ENCODE measurements around the gene TIMP2.
"Not testable (repeated sequence)": the region's sequence is repeated elsewhere in the genome, so short reads cannot be mapped to it uniquely, and the experiment has no call there.

TIMP2 gene

DNA sequence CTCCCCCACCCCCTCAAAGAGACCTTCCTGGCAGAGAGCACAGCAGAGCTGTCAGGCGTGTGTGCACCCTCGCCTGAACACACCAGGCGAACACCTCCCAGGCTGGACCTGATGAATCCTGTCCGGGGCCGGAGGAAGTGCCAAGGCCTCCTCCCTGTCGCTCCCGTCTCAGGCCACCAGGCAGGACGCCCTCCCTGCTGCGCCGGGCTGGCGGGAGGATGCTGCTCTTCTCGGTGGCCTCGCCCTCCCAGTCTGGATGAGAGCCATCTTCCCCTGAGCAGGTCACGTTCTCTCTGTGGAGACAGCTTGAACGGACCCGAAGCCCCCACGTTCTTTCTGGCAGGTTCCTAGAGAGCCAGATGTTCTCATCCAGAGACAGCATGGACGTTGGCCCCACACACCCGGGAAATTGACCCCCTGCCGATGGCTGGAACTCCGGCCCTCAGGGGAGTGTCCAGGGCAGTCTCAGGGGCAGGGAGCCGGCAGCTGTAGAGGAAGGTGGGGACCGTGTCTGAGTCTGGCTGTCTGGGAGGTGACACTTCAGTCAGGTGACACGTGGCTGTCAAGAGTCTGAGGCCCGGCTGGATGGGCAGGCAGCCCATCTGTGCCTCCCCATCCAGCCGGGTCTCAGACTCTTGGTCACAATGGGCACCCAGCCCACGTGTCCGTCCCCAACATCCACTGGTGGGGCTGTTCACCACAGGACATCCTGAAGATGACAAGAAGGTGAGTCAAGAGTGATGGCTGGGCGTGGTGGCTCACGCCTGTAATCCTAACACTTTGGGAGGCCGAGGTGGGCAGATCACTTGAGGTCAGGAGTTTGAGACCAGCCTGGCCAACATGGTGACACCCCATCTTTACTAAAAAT is 5.0 kb upstream of the TIMP2 start:
- DNase-seq (ENCODE audit: low spot score), result peak; percentile 29

DNA sequence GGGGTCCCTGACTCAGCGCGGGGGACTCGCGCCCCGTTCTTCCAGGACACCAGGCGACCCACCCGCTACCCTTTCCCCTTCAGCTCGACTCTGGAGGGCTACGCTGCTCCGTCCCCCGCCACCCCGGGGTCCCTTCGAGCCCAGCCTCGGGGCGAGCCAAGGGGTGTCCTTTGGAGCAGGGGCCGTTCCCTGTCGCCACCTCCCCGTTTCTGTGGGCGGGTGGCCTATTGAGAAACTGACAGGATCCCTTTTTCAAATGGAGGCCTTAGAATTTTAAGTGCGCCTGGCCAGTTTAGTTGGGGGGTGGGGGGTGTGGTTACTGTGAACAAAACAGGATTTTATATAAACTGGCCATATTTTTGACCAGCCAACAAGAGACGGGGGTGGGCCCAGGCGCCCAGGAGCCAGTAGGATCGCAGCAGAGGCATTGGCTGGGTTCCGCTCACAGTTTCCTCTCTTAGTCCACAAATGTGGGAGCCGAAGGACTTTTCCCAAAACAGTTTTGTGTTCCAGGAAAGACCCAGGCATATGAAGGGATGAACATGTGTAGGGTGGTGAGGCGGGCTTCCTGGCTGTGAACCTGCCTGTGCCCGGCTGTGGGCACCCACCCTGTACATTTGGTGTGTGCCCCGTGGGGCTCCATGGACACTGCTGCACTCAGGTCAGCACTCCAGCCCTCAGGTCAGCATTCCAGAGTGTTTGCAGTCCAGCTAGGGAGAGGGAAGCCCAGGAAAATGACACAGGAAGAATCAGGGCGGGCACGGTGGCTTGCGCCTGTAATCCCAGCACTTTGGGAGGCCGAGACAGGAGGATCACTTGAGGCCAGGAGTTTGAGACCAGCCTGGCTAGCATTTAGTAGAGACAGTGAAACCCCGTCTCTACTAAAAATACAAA is 722 bp upstream of the TIMP2 start:
- no peak for DNase-seq (ENCODE audit: low spot score)

GRCh38 chr17:78924481-78925151 is 571 bp downstream of the TIMP2 start:
- peak; percentile 20 for DNase-seq (ENCODE audit: low spot score)

- DNase-seq (ENCODE audit: low spot score), result peak; percentile 75
These were observed 1.3 kb downstream of the TIMP2 start for GRCh38 chr17:78923660-78924453.

- DNase-seq (ENCODE audit: low spot score), result no peak
These were observed 2.2 kb downstream of the TIMP2 start for GRCh38 chr17:78922816-78923498.

GRCh38 chr17:78921437-78921971 is 3.7 kb downstream of the TIMP2 start:
- DNase-seq (ENCODE audit: low spot score), result no peak

GRCh38 chr17:78920528-78920927 is 4.7 kb downstream of the TIMP2 start:
- DNase-seq (ENCODE audit: low spot score), result peak; percentile 48

DNA sequence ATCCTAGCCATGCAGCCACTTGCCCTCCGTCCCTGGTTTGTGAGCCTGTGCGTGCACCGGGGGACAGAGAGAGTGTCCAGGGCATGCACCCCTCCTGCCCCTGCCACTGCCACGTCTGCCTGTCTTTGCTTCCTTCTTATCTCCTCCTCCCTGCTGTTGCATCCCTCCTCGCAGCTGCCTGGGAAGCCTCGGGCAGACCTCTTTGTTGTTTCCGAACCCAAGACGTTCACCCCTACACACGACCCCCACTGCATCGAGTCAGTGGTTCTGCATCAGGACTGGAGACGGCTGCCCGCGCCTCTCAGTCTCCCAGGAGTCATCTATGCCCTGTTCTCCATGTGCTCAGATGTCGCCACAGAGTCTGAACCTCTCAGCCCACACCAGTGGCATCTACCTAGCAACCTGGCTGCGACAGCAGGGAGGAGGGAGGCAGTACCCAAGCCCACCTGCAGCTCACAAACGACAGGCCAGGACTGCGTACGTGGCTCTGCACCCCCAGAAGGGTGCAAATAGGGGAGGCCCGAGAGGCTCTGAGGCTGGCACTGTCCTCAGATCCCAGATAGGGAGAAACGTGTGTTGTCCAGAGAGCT is 5.2 kb downstream of the TIMP2 start:
- DNase-seq (ENCODE audit: low spot score), result no peak

GRCh38 chr17:78918979-78919378 is 6.2 kb downstream of the TIMP2 start:
- DNase-seq (ENCODE audit: low spot score), result no peak

- no peak for DNase-seq (ENCODE audit: low spot score)
These were observed 7.5 kb downstream of the TIMP2 start for GRCh38 chr17:78917451-78918275.

- DNase-seq (ENCODE audit: low spot score), result peak; percentile 78
These were observed 9.1 kb downstream of the TIMP2 start for GRCh38 chr17:78915872-78916632.

GRCh38 chr17:78913115-78913514 is 12.1 kb downstream of the TIMP2 start:
- DNase-seq (ENCODE audit: low spot score), result no peak

DNA sequence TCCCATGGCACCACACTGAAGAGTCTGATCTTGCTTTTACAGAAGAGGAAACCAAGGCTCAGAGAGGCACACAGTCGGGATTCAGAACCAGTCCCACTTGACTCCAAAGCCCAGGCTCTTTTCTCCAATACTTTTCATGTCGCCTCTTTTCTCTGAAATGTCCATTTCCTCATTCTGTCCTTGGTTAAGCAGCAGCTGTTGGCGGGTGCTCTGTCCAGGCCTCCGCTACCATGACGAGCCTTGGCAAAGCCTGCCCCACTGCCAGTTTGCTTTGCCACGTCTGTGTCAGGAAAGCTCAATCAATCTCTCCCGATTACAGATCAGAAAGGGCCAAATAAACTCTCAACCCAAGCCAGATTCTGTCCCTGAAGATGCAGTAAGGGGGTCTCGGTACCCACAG is 13.1 kb downstream of the TIMP2 start:
- no peak for DNase-seq (ENCODE audit: low spot score)

DNA sequence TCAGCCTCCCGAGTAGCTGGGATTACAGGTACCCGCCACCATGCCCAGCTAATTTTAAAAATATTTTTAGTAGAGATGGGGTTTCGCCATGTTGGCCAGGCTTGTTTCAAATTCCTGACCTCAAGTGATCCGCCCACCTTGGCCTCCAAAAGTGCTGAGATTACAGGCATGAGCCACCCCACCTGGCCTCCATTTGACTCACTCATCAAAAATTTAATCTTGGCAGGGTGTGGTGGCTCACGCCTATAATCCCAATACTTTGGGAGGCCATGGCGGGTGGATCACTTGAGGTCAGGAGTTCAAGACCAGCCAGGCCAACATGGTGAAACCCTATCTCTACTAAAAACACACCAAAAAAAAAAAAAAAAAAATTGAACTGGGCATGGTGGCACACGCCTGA is 13.6 kb downstream of the TIMP2 start:
- not testable (repeated sequence) for DNase-seq (ENCODE audit: low spot score)

GRCh38 chr17:78910497-78911284 is 14.5 kb downstream of the TIMP2 start:
- DNase-seq (ENCODE audit: low spot score), result no peak

- no peak for DNase-seq (ENCODE audit: low spot score)
These were observed 16.8 kb downstream of the TIMP2 start for GRCh38 chr17:78908426-78908825.

DNA sequence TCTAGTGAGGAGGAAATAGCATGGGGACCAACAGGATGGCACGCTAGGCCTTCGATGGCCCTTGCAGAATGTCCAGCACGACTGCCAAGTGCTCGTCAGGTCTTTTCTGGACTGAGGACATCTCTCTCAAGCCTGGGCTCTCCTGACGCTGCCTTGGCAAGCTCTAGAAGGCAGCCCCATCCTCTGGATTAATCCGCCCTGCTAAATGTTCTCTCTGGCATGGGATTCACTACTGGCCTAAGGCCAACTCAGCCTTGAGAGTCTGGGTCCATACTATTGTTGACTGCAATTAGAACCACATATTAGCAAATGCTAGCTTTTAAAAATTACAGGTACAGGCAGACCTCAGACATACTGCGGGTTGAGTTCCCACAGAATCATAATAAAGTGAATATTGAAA is 19.6 kb downstream of the TIMP2 start:
- DNase-seq (ENCODE audit: low spot score), result no peak

DNA sequence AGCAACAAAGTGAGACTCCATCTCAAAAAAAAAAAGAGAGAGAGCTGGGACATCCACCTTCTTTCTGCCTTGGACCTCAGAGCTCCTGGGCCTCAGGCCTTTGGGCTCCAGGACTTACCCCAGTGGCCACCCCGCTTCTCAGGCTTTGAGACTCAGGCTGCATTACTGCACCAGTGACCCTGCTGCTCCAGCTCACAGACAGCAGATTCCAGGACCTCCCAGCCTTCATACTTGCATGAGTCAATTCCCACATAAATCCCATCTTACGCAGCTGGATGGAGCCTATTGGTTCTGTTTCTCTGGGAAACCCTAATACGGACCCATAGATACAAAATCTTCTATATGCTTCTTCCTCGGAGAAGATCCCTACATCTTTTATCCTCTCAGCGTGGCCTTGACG is 20.1 kb downstream of the TIMP2 start:
- no peak for DNase-seq (ENCODE audit: low spot score)

All from kidney tubule cell (primary cell).